ENCODE measurements around the gene VSIG2.

VSIG2 gene

GRCh38 chr11:124722176-124722575 lies 29.9 kb downstream of the VSIG2 start:
- no peak for DNase-seq (ENCODE audit: low spot score)

- no peak for DNase-seq (ENCODE audit: low spot score)
Observed at GRCh38 chr11:124719534-124719933, 32.5 kb downstream of the VSIG2 start.

- DNase-seq (ENCODE audit: low spot score), result no peak
Observed at GRCh38 chr11:124718801-124719200, 33.3 kb downstream of the VSIG2 start.

GRCh38 chr11:124717786-124718651 lies 34.0 kb downstream of the VSIG2 start:
- DNase-seq (ENCODE audit: low spot score), result no peak

GRCh38 chr11:124717421-124717785 lies 34.7 kb downstream of the VSIG2 start:
- no peak for DNase-seq (ENCODE audit: low spot score)

GRCh38 chr11:124716591-124716990 lies 35.5 kb downstream of the VSIG2 start:
- DNase-seq (ENCODE audit: low spot score), result no peak

GRCh38 chr11:124712392-124712791 lies 39.7 kb downstream of the VSIG2 start:
- DNase-seq (ENCODE audit: low spot score), result no peak

- no peak for DNase-seq (ENCODE audit: low spot score)
Observed at GRCh38 chr11:124707829-124708228, 44.2 kb downstream of the VSIG2 start.

GRCh38 chr11:124700028-124700427 lies 52.0 kb downstream of the VSIG2 start:
- no peak for DNase-seq (ENCODE audit: low spot score)

GRCh38 chr11:124699547-124699946 lies 52.5 kb downstream of the VSIG2 start:
- DNase-seq (ENCODE audit: low spot score), result no peak
